ENCODE data around the gene MCC.

Gene MCC

GRCh38 chr5:113299591-113299990 lies 188.7 kb downstream of the MCC start:
- DNase-seq = no peak

GRCh38 chr5:113296676-113297075 lies 191.6 kb downstream of the MCC start:
- no peak for DNase-seq

- no peak for DNase-seq
Observed at GRCh38 chr5:113295111-113295539, 193.1 kb downstream of the MCC start.

- peak; percentile 83 for DNase-seq
Observed at GRCh38 chr5:113294311-113295110, 193.7 kb downstream of the MCC start.

- DNase-seq = peak; percentile 7
Observed at GRCh38 chr5:113293975-113294310, 194.3 kb downstream of the MCC start.

GRCh38 chr5:113293068-113293974 lies 194.9 kb downstream of the MCC start:
- DNase-seq = peak; percentile 7

- DNase-seq = no peak
Observed at GRCh38 chr5:113292462-113292861, 195.8 kb downstream of the MCC start.

- DNase-seq = no peak
Observed at GRCh38 chr5:113283558-113283957, 204.7 kb downstream of the MCC start.

- no peak for DNase-seq
Observed at GRCh38 chr5:113282472-113282871, 205.8 kb downstream of the MCC start.

- DNase-seq = no peak
Observed at GRCh38 chr5:113281194-113281593, 207.1 kb downstream of the MCC start.

GRCh38 chr5:113280541-113280940 lies 207.7 kb downstream of the MCC start:
- DNase-seq = no peak

- no peak for DNase-seq
Observed at GRCh38 chr5:113278976-113279375, 209.3 kb downstream of the MCC start.

- DNase-seq = no peak
Observed at GRCh38 chr5:113276493-113276892, 211.8 kb downstream of the MCC start.

GRCh38 chr5:113276001-113276400 lies 212.3 kb downstream of the MCC start:
- no peak for DNase-seq

- DNase-seq = no peak
Observed at GRCh38 chr5:113274836-113275414, 213.3 kb downstream of the MCC start.

GRCh38 chr5:113273948-113274347 lies 214.3 kb downstream of the MCC start:
- no peak for DNase-seq

GRCh38 chr5:113271745-113272454 lies 216.4 kb downstream of the MCC start:
- DNase-seq = no peak

GRCh38 chr5:113271015-113271414 lies 217.2 kb downstream of the MCC start:
- DNase-seq = no peak

- DNase-seq = no peak
Observed at GRCh38 chr5:113270086-113270485, 218.2 kb downstream of the MCC start.

- no peak for DNase-seq
Observed at GRCh38 chr5:113269023-113269997, 218.9 kb downstream of the MCC start.

- no peak for DNase-seq
Observed at GRCh38 chr5:113268232-113268631, 220.0 kb downstream of the MCC start.

All from activated naive CD4-positive, alpha-beta T cell treated with Interleukin-2 at 50 U/mL for 16 hours (primary cell).